GM23338 (cell line): ENCODE results near the gene VPS41.

Experiments used
- CTCF ChIP-seq, 2 experiments: fragments of 200-600 bp in 1 of 2; sonication (generic) in 1 of 2; conservative IDR thresholded peaks; 2 replicates each; pipeline versions ENCODE4 v1.5.1 to v1.6.1; 2016 to 2017; ENCODE audit warnings: antibody characterized with exemption in 2 of 2, low read depth in 2 of 2, mild to moderate bottlenecking in 2 of 2, moderate library complexity in 1 of 2
- EZH2 ChIP-seq: fragments of 200-600 bp; sonication (generic); IDR thresholded peaks from one replicate; pipeline ENCODE4 v1.8.0; 2017; ENCODE audit warnings: antibody characterized with exemption, mild to moderate bottlenecking, low read depth; ENCODE audit not compliant: unreplicated experiment
- EZH2phosphoT487 ChIP-seq: fragments of 200-600 bp; sonication (generic); IDR thresholded peaks from one replicate; pipeline ENCODE4 v1.8.1; 2018; ENCODE audit warnings: antibody characterized with exemption; ENCODE audit not compliant: unreplicated experiment
- POLR2AphosphoS5 ChIP-seq: IDR thresholded peaks from 2 replicates; pipeline ENCODE4 v1.6.1; 2016; ENCODE audit warnings: antibody characterized with exemption, low read depth
- REST ChIP-seq: IDR thresholded peaks from one replicate; pipeline ENCODE4 v1.6.1; 2018; ENCODE audit warnings: antibody characterized with exemption; ENCODE audit not compliant: unreplicated experiment
- STAT1 ChIP-seq: IDR thresholded peaks from one replicate; pipeline ENCODE4 v1.6.1; 2016; ENCODE audit warnings: antibody characterized with exemption; ENCODE audit not compliant: unreplicated experiment
- ZNF462 ChIP-seq: fragments of 250-450 bp; sonication (Bioruptor Pico); IDR thresholded peaks from 2 replicates; pipeline ENCODE4 v1.5.0; 2020; ENCODE audit warnings: mild to moderate bottlenecking, moderate library complexity

- no peak for TF ChIP-seq CTCF (conservative IDR thresholded peaks at IDR 0.05; ENCODE audit: low read depth in 2 of 2)
- TF ChIP-seq STAT1: no peak
- TF ChIP-seq EZH2: no peak
- TF ChIP-seq REST: no peak
- TF ChIP-seq EZH2phosphoT487: no peak
- no peak for TF ChIP-seq POLR2AphosphoS5
- no peak for TF ChIP-seq ZNF462 (CRISPR knock-in tag)
Measured at GRCh38 chr7:38760226-38760625, 148.8 kb downstream of the VPS41 start.
